H9 (cell line): Measurements from ENCODE around the gene YES1. TPM values are rescaled to one million over a fixed set of nuclear protein-coding genes. Genes with fewer than 3 reads are reported as not detected.

Source experiments
- DNase-seq: peaks from one replicate; pipeline ENCODE4 v3.0.0-alpha.2; 2017
- H2AFZ ChIP-seq: one replicate; pipeline ENCODE4 v1.6.1; 2013; ENCODE audit warnings: mild to moderate bottlenecking, low read length, control low read depth, moderate library complexity
- H2AK5ac ChIP-seq: 2 replicates; pipeline ENCODE4 v1.6.1; 2013; ENCODE audit warnings: low read length, control low read depth, mixed read lengths; ENCODE audit not compliant: insufficient read length
- H2BK120ac ChIP-seq: one replicate; pipeline ENCODE4 v1.6.1; 2013; ENCODE audit warnings: low read depth, mild to moderate bottlenecking, low read length, control low read depth, inconsistent platforms; ENCODE audit not compliant: poor library complexity, severe bottlenecking
- H2BK12ac ChIP-seq: 2 replicates; pipeline ENCODE4 v1.6.1; 2013; ENCODE audit warnings: low read length, control low read depth, mixed read lengths, low read depth; ENCODE audit not compliant: insufficient read length
- H2BK15ac ChIP-seq: 2 replicates; pipeline ENCODE4 v1.6.1; 2013; ENCODE audit warnings: low read depth, low read length, control low read depth
- H2BK20ac ChIP-seq: one replicate; pipeline ENCODE4 v1.6.1; 2013; ENCODE audit warnings: low read depth, mild to moderate bottlenecking, low read length, control low read depth, inconsistent platforms; ENCODE audit not compliant: poor library complexity, severe bottlenecking
- H2BK5ac ChIP-seq: 2 replicates; pipeline ENCODE4 v1.6.1; 2013; ENCODE audit warnings: low read length, control low read depth, mixed read lengths; ENCODE audit not compliant: insufficient read length
- H3K14ac ChIP-seq: 2 replicates; pipeline ENCODE4 v1.6.1; 2013; ENCODE audit warnings: low read length, control low read depth; ENCODE audit not compliant: insufficient read depth
- H3K18ac ChIP-seq: 2 replicates; pipeline ENCODE4 v1.6.1; 2013; ENCODE audit warnings: low read depth, mild to moderate bottlenecking, mixed read lengths, low read length, control low read depth; ENCODE audit not compliant: insufficient read length
- H3K23ac ChIP-seq: 2 replicates; pipeline ENCODE4 v1.6.1; 2013; ENCODE audit warnings: low read length, control low read depth, mixed read lengths, low read depth; ENCODE audit not compliant: insufficient read length
- H3K23me2 ChIP-seq: 2 replicates; pipeline ENCODE4 v1.6.1; 2013; ENCODE audit warnings: low read depth, mild to moderate bottlenecking, mixed read lengths, low read length, control low read depth; ENCODE audit not compliant: insufficient read length, poor library complexity, severe bottlenecking
- H3K27ac ChIP-seq: 2 replicates; pipeline ENCODE4 v1.5.1; 2013; ENCODE audit warnings: low read length, control low read depth, mixed read lengths, low read depth; ENCODE audit not compliant: insufficient read length
- H3K27me3 ChIP-seq: 2 replicates; pipeline ENCODE4 v1.6.1; 2013; ENCODE audit warnings: low read length, control low read depth, inconsistent platforms; ENCODE audit not compliant: insufficient read depth
- H3K4ac ChIP-seq: 2 replicates; pipeline ENCODE4 v1.6.1; 2013; ENCODE audit warnings: low read depth, mild to moderate bottlenecking, control low read depth, inconsistent platforms, low read length, moderate library complexity
- H3K4me1 ChIP-seq: 2 replicates; pipeline ENCODE4 v1.6.1; 2013; ENCODE audit warnings: low read length, control low read depth, inconsistent platforms; ENCODE audit not compliant: insufficient read depth
- H3K4me2 ChIP-seq: 2 replicates; pipeline ENCODE4 v1.6.1; 2013; ENCODE audit warnings: low read length, control low read depth, mixed read lengths; ENCODE audit not compliant: insufficient read length, insufficient read depth
- H3K56ac ChIP-seq: 2 replicates; pipeline ENCODE4 v1.6.1; 2013; ENCODE audit warnings: low read depth, mild to moderate bottlenecking, mixed read lengths, low read length, control low read depth; ENCODE audit not compliant: insufficient read length
- H3K79me1 ChIP-seq: 2 replicates; pipeline ENCODE4 v1.6.1; 2013; ENCODE audit warnings: low read depth, mild to moderate bottlenecking, moderate library complexity, low read length, control low read depth, inconsistent platforms; ENCODE audit not compliant: insufficient read depth, poor library complexity, severe bottlenecking
- H3K79me2 ChIP-seq: 2 replicates; pipeline ENCODE4 v1.6.1; 2013; ENCODE audit warnings: low read length, control low read depth, inconsistent platforms; ENCODE audit not compliant: insufficient read depth
- H3K9ac ChIP-seq: 2 replicates; pipeline ENCODE4 v1.6.1; 2013; ENCODE audit warnings: low read length, control low read depth, mixed read lengths; ENCODE audit not compliant: insufficient read length; ENCODE audit errors: extremely low read depth
- H3K9me3 ChIP-seq: one replicate; pipeline ENCODE4 v1.6.1; 2013; ENCODE audit warnings: low read depth, low read length, inconsistent platforms; ENCODE audit not compliant: control insufficient read depth
- H3T11ph ChIP-seq: one replicate; pipeline ENCODE4 v1.6.1; 2013; ENCODE audit warnings: mild to moderate bottlenecking, low read length, control low read depth, inconsistent platforms
- H4K20me1 ChIP-seq: one replicate; pipeline ENCODE4 v1.6.1; 2013; ENCODE audit not compliant: control insufficient read depth, insufficient read length, insufficient read depth
- H4K5ac ChIP-seq: 2 replicates; pipeline ENCODE4 v1.6.1; 2013; ENCODE audit warnings: low read depth, mild to moderate bottlenecking, mixed read lengths, low read length, control low read depth; ENCODE audit not compliant: insufficient read length
- H4K8ac ChIP-seq: replicated peaks from 2 replicates; pipeline ENCODE4 v1.6.1; 2013; ENCODE audit warnings: low read length, control low read depth, mixed read lengths, low read depth; ENCODE audit not compliant: insufficient read length
- H4K91ac ChIP-seq: 2 replicates; pipeline ENCODE4 v1.6.1; 2013; ENCODE audit warnings: low read depth, mild to moderate bottlenecking, moderate library complexity, mixed read lengths, low read length, control low read depth; ENCODE audit not compliant: insufficient read length
- H3K27ac Mint-ChIP-seq, 3 experiments: 2 replicates in 2 of 3; 3 replicates in 1 of 3; pipeline ENCODE4 v1.8.0; 2020 to 2021; ENCODE audit warnings: mixed read lengths in 3 of 3, mild to moderate bottlenecking in 1 of 3, moderate library complexity in 1 of 3
- H3K27me3 Mint-ChIP-seq: 2 replicates; pipeline ENCODE4 v1.8.0; 2021; ENCODE audit warnings: low read depth, mild to moderate bottlenecking, moderate library complexity, mixed read lengths
- H3K36me3 Mint-ChIP-seq, 3 experiments: 2 replicates in 2 of 3; 3 replicates in 1 of 3; pipeline ENCODE4 v1.8.0; 2020 to 2021; ENCODE audit warnings: low read depth in 3 of 3, mixed read lengths in 3 of 3; ENCODE audit not compliant: insufficient read depth in 1 of 3
- H3K4me1 Mint-ChIP-seq, 2 experiments: 2 replicates each; pipeline ENCODE4 v1.8.0; 2020; ENCODE audit warnings: mixed read lengths in 2 of 2
- H3K4me3 Mint-ChIP-seq, 2 experiments: 2 replicates in 1 of 2; 3 replicates in 1 of 2; pipeline ENCODE4 v1.8.0; 2020 to 2021; ENCODE audit warnings: mild to moderate bottlenecking in 2 of 2, mixed read lengths in 2 of 2, moderate library complexity in 1 of 2
- H3K9me3 Mint-ChIP-seq, 2 experiments: 2 replicates in 1 of 2; 3 replicates in 1 of 2; pipeline ENCODE4 v1.8.0; 2020; ENCODE audit warnings: mild to moderate bottlenecking in 2 of 2, mixed read lengths in 2 of 2, moderate library complexity in 1 of 2
- CTCF ChIP-seq: fragments of 200-600 bp; sonication (generic); conservative IDR thresholded peaks from 3 replicates; pipeline ENCODE4 v1.8.0; 2021; ENCODE audit warnings: antibody characterized with exemption, mild to moderate bottlenecking
- WGBS: extraction: QIAGEN DNeasy Blood & Tissue Kit; methylation state at CpG from one replicate; pipeline ENCODE4 v1.1.7; 2013; ENCODE audit warnings: missing lambda C conversion rate, low lambda C conversion rate, mixed read lengths; ENCODE audit not compliant: insufficient read length; ENCODE audit errors: extremely low coverage; 5-methylcytosine and 5-hydroxymethylcytosine counted together
- total RNA-seq: library from RNA; stranded (reverse); gene quantifications from 2 replicates; pipeline ENCODE4 v1.2.1, GENCODE V29; 2021

The YES1 gene
- total RNA-seq, 1 experiment from 2014 or later, result 86.9 TPM

GRCh38 chr18:688323-688722 lies 123.7 kb downstream of the YES1 start:
- no peaks in the 10 kb centered on the region for H4K20me1 ChIP-seq
- H4K8ac ChIP-seq, result no peak overlapping the region
- no peak overlapping the region for H2BK20ac ChIP-seq
- H2AFZ ChIP-seq, result no peak overlapping the region
- H3T11ph ChIP-seq, result no peak overlapping the region
- H3K4me3 Mint-ChIP-seq, result no peak overlapping the region; a peak in 1 of 5 replicates
- no peak overlapping the region for H3K9ac ChIP-seq
- no peak overlapping the region for H3K4me2 ChIP-seq
- H3K27me3 ChIP-seq, result no peaks in the 10 kb centered on the region
- H3K27me3 Mint-ChIP-seq, result peaks cover 16% of the 10 kb centered on the region
- H3K79me2 ChIP-seq, result no peaks in the 10 kb centered on the region
- H3K27ac Mint-ChIP-seq, result no peak overlapping the region
- H3K18ac ChIP-seq, result no peak overlapping the region
- H3K56ac ChIP-seq, result no peak overlapping the region
- no peak for DNase-seq
- no peak for TF ChIP-seq CTCF
- peaks cover 5 to 38% (median 37%) of the 10 kb centered on the region in 3 experiments for H3K36me3 Mint-ChIP-seq
- no peak overlapping the region for H2BK120ac ChIP-seq
- peaks cover 31 to 33% of the 10 kb centered on the region in 2 experiments for H3K4me1 Mint-ChIP-seq
- H3K4ac ChIP-seq, result no peak overlapping the region
- H2BK12ac ChIP-seq, result no peak overlapping the region
- no peak overlapping the region for H4K5ac ChIP-seq
- no peak overlapping the region for H3K14ac ChIP-seq
- H4K91ac ChIP-seq, result no peak overlapping the region
- no peaks in the 10 kb centered on the region for H3K9me3 Mint-ChIP-seq
- no peak overlapping the region for H2AK5ac ChIP-seq
- peaks cover 6% of the 10 kb centered on the region; the same call in 1 of the 2 replicates for H3K4me1 ChIP-seq
- no peak overlapping the region for H2BK5ac ChIP-seq
- no peak overlapping the region for H3K27ac ChIP-seq
- no peak overlapping the region for H3K23ac ChIP-seq
- no CpG with 5 or more reads among the region's 5 CpGs for WGBS
- no peaks in the 10 kb centered on the region for H3K23me2 ChIP-seq
- no peaks in the 10 kb centered on the region for H3K79me1 ChIP-seq
- no peak overlapping the region for H2BK15ac ChIP-seq
- no peaks in the 10 kb centered on the region for H3K9me3 ChIP-seq
